Measurements from ENCODE around the gene INPP5A.
"Not testable (repeated sequence)": the region's sequence is repeated elsewhere in the genome, so short reads cannot be mapped to it uniquely, and the experiment has no call there.

INPP5A gene

GRCh38 chr10:132814469-132814856 lies 276.9 kb downstream of the INPP5A start:
- DNase-seq (ENCODE audit: low read depth): no peak
- no peak for TF ChIP-seq CTCF (IDR thresholded peaks at IDR 0.05; ENCODE audit: low read length, missing control alignments)
- no peak overlapping the region for H3K4me3 ChIP-seq (replicated peaks; ENCODE audit: low read depth, low read length)

GRCh38 chr10:132815168-132815857 lies 277.7 kb downstream of the INPP5A start:
- DNase-seq (ENCODE audit: low read depth): no peak
- TF ChIP-seq CTCF (IDR thresholded peaks at IDR 0.05; ENCODE audit: low read length, missing control alignments): no peak
- H3K4me3 ChIP-seq (replicated peaks; ENCODE audit: low read depth, low read length): no peak overlapping the region

- no peak for DNase-seq (ENCODE audit: low read depth)
These were observed 279.1 kb downstream of the INPP5A start for GRCh38 chr10:132816718-132817117.

GRCh38 chr10:132817701-132818211 lies 280.2 kb downstream of the INPP5A start:
- H3K4me3 ChIP-seq (replicated peaks; ENCODE audit: low read depth, low read length): no peak overlapping the region
- DNase-seq (ENCODE audit: low read depth): no peak
- TF ChIP-seq CTCF (IDR thresholded peaks at IDR 0.05; ENCODE audit: low read length, missing control alignments): no peak

More at GRCh38 chr10:132816718-132817117, 279.1 kb downstream of the INPP5A start:
- no peak for TF ChIP-seq CTCF (IDR thresholded peaks at IDR 0.05; ENCODE audit: low read length, missing control alignments)
- H3K4me3 ChIP-seq (replicated peaks; ENCODE audit: low read depth, low read length): no peak overlapping the region

- TF ChIP-seq CTCF (IDR thresholded peaks at IDR 0.05; ENCODE audit: low read length, missing control alignments): no peak
- DNase-seq (ENCODE audit: low read depth): no peak
- no peak overlapping the region for H3K4me3 ChIP-seq (replicated peaks; ENCODE audit: low read depth, low read length)
These were observed 282.5 kb downstream of the INPP5A start for GRCh38 chr10:132820056-132820455.

- H3K4me3 ChIP-seq (replicated peaks; ENCODE audit: low read depth, low read length): not testable (repeated sequence)
These were observed 288.4 kb downstream of the INPP5A start for GRCh38 chr10:132825783-132826523.

GRCh38 chr10:132826524-132827422 lies 289.2 kb downstream of the INPP5A start:
- no peak for DNase-seq (ENCODE audit: low read depth)
- no peak for TF ChIP-seq CTCF (IDR thresholded peaks at IDR 0.05; ENCODE audit: low read length, missing control alignments)
- H3K4me3 ChIP-seq (replicated peaks; ENCODE audit: low read depth, low read length): no peak overlapping the region

More at GRCh38 chr10:132825783-132826523, 288.4 kb downstream of the INPP5A start:
- DNase-seq (ENCODE audit: low read depth): not testable (repeated sequence)
